Activated CD8-positive, alpha-beta memory T cell treated with anti-CD3 and anti-CD28 coated beads, Interleukin-2, amount 10 ng/mL, durations not matched to agents 7 days and 5 days (primary cell): Measurements from ENCODE around the gene ANKS3. TPM values are rescaled to one million over a fixed set of nuclear protein-coding genes. Genes with fewer than 3 reads are reported as not detected.

Source experiments
- ATAC-seq: fragments of 150-1000 bp; cut with Tn5 transposase; one replicate; pipeline ENCODE4 v1.10.0; 2021; ENCODE audit warnings: moderate library complexity
- CTCF ChIA-PET: fragments of 350-600 bp; sonication (Branson Sonifier 250); formaldehyde crosslinking; loops from one replicate; lab custom pipeline; 2021; ENCODE audit warnings: antibody characterized with exemption; lab: Charles Lee
- DNase-seq: peaks from one replicate; pipeline ENCODE4 v3.0.0-alpha.2; 2020
- H3K27ac Mint-ChIP-seq: one replicate; pipeline ENCODE4 v1.8.0; 2021; ENCODE audit warnings: mild to moderate bottlenecking, mixed read lengths
- H3K27me3 Mint-ChIP-seq: one replicate; pipeline ENCODE4 v1.8.0; 2021; ENCODE audit warnings: mixed read lengths
- H3K36me3 Mint-ChIP-seq: one replicate; pipeline ENCODE4 v1.8.0; 2021; ENCODE audit warnings: mild to moderate bottlenecking, mixed read lengths
- H3K4me1 Mint-ChIP-seq: one replicate; pipeline ENCODE4 v1.8.0; 2021; ENCODE audit warnings: mixed read lengths
- H3K4me3 Mint-ChIP-seq: one replicate; pipeline ENCODE4 v1.8.0; 2021; ENCODE audit warnings: mild to moderate bottlenecking, moderate library complexity, mixed read lengths
- H3K9me3 Mint-ChIP-seq: one replicate; pipeline ENCODE4 v1.8.0; 2022; ENCODE audit warnings: low read depth, mixed read lengths
- total RNA-seq, 2 experiments: library from RNA; stranded (reverse); gene quantifications; one replicate each; pipeline ENCODE4 v1.2.3, GENCODE V29; 2021

ANKS3 gene
- total RNA-seq, result 10 to 100 TPM; 16.2 to 17.1 TPM

- H3K9me3 Mint-ChIP-seq, result no peaks in the 10 kb centered on the region
- peak; percentile 85 for ATAC-seq
- CTCF ChIA-PET, result interaction anchor here (0.9 to 2.7 kb wide), 14 partner anchors 14 to 463 kb away, joined by 3 to 10 read pairs (median 3); partner anchors contain the start of genes MGRN1 and UBALD1
- peaks cover 3% of the 10 kb centered on the region for H3K36me3 Mint-ChIP-seq
- peak within 1 kb of the TSS; percentile 85 for H3K4me3 Mint-ChIP-seq
- H3K27me3 Mint-ChIP-seq, result no peaks in the 10 kb centered on the region
- H3K4me1 Mint-ChIP-seq, result peaks cover 22% of the 10 kb centered on the region
- peak; percentile 88 for DNase-seq
- peak within 1 kb of the TSS; percentile 86 for H3K27ac Mint-ChIP-seq
These were observed at the start of gene ANKS3, which contains the start of gene DNAAF8 for GRCh38 chr16:4734063-4734729. Gene ANKS3, minus strand, starts transcription at chr16:4734271. Its CDS starts 4,122 bp downstream, at chr16:4730149. Gene DNAAF8, plus strand, starts transcription at chr16:4734537. Its CDS starts 1,978 bp downstream, at chr16:4736515.

- Mint-ChIP-seq H3K27ac (no peak overlapping the region), H3K4me1 (no peaks in the 10 kb centered on the region), H3K9me3 (no peaks in the 10 kb centered on the region), H3K4me3 (no peak overlapping the region), H3K36me3 (no peaks in the 10 kb centered on the region), H3K27me3 (no peaks in the 10 kb centered on the region)
- ATAC-seq (no peak), DNase-seq (no peak)
- CTCF ChIA-PET, result no interaction called here
These were observed 49.3 kb upstream of the ANKS3 start for GRCh38 chr16:4783251-4783950.

GRCh38 chr16:4780235-4780634 lies 46.2 kb upstream of the ANKS3 start:
- ATAC-seq, result no peak
- Mint-ChIP-seq H3K4me1 (no peaks in the 10 kb centered on the region), H3K4me3 (no peak overlapping the region), H3K27ac (no peak overlapping the region), H3K9me3 (no peaks in the 10 kb centered on the region), H3K36me3 (no peaks in the 10 kb centered on the region), H3K27me3 (no peaks in the 10 kb centered on the region)
- DNase-seq, result no peak
- CTCF ChIA-PET, result no interaction called here

- DNase-seq (no peak), ATAC-seq (no peak)
- Mint-ChIP-seq H3K27me3 (no peaks in the 10 kb centered on the region), H3K27ac (no peak overlapping the region), H3K9me3 (no peaks in the 10 kb centered on the region), H3K4me1 (no peaks in the 10 kb centered on the region), H3K4me3 (no peak overlapping the region), H3K36me3 (no peaks in the 10 kb centered on the region)
- CTCF ChIA-PET, result no interaction called here
These were observed 44.0 kb upstream of the ANKS3 start for GRCh38 chr16:4778050-4778392.

- CTCF ChIA-PET, result no interaction called here
- H3K27me3 Mint-ChIP-seq, result no peaks in the 10 kb centered on the region
These were observed 43.4 kb upstream of the ANKS3 start for GRCh38 chr16:4777339-4778049.

GRCh38 chr16:4776141-4776705 lies 42.2 kb upstream of the ANKS3 start:
- Mint-ChIP-seq H3K4me3 (no peak overlapping the region), H3K27me3 (no peaks in the 10 kb centered on the region), H3K27ac (no peak overlapping the region), H3K36me3 (no peaks in the 10 kb centered on the region), H3K4me1 (no peaks in the 10 kb centered on the region), H3K9me3 (no peaks in the 10 kb centered on the region)
- CTCF ChIA-PET, result interaction anchor here (0.9 kb wide), 1 partner anchor 42 kb away, joined by 3 read pairs; the partner anchor contains the start of genes ANKS3 and DNAAF8
- ATAC-seq, result no peak
- DNase-seq, result no peak

More at GRCh38 chr16:4777339-4778049, 43.4 kb upstream of the ANKS3 start:
- H3K9me3 Mint-ChIP-seq, result no peaks in the 10 kb centered on the region
- DNase-seq (no peak), ATAC-seq (no peak)
- H3K4me1 Mint-ChIP-seq, result no peaks in the 10 kb centered on the region
- no peak overlapping the region for H3K27ac Mint-ChIP-seq
- no peak overlapping the region for H3K4me3 Mint-ChIP-seq
- H3K36me3 Mint-ChIP-seq, result no peaks in the 10 kb centered on the region

GRCh38 chr16:4775005-4775404 lies 40.9 kb upstream of the ANKS3 start:
- CTCF ChIA-PET, result no interaction called here
- Mint-ChIP-seq H3K4me3 (no peak overlapping the region), H3K4me1 (no peaks in the 10 kb centered on the region), H3K9me3 (no peaks in the 10 kb centered on the region), H3K36me3 (no peaks in the 10 kb centered on the region), H3K27ac (no peak overlapping the region), H3K27me3 (no peaks in the 10 kb centered on the region)
- ATAC-seq, result no peak
- DNase-seq, result no peak

GRCh38 chr16:4772351-4772750 lies 38.3 kb upstream of the ANKS3 start:
- Mint-ChIP-seq H3K36me3 (no peaks in the 10 kb centered on the region), H3K27ac (no peak overlapping the region), H3K27me3 (no peaks in the 10 kb centered on the region), H3K9me3 (no peaks in the 10 kb centered on the region), H3K4me3 (no peak overlapping the region), H3K4me1 (peaks cover 11% of the 10 kb centered on the region)
- CTCF ChIA-PET, result no interaction called here
- DNase-seq, result no peak
- ATAC-seq, result no peak

- no peaks in the 10 kb centered on the region for H3K36me3 Mint-ChIP-seq
- H3K4me1 Mint-ChIP-seq, result peaks cover 14% of the 10 kb centered on the region
- H3K27me3 Mint-ChIP-seq, result no peaks in the 10 kb centered on the region
- no peak for DNase-seq
- no peak overlapping the region for H3K4me3 Mint-ChIP-seq
- H3K27ac Mint-ChIP-seq, result no peak overlapping the region
- no peak for ATAC-seq
- H3K9me3 Mint-ChIP-seq, result no peaks in the 10 kb centered on the region
- CTCF ChIA-PET, result no interaction called here
These were observed 37.6 kb upstream of the ANKS3 start for GRCh38 chr16:4771646-4772045.

GRCh38 chr16:4769306-4769638 lies 35.2 kb upstream of the ANKS3 start:
- H3K36me3 Mint-ChIP-seq, result no peaks in the 10 kb centered on the region
- ATAC-seq, result no peak
- CTCF ChIA-PET, result interaction anchor here (1.9 to 2.3 kb wide), 2 partner anchors 33 to 35 kb away, joined by 7 to 12 read pairs; partner anchors contain the start of genes ANKS3, DNAAF8 and ROGDI
- no peak for DNase-seq
- peak overlapping the region; percentile 82 for H3K4me3 Mint-ChIP-seq
- peaks cover 24% of the 10 kb centered on the region for H3K4me1 Mint-ChIP-seq
- no peaks in the 10 kb centered on the region for H3K9me3 Mint-ChIP-seq
- H3K27ac Mint-ChIP-seq, result no peak overlapping the region
- H3K27me3 Mint-ChIP-seq, result no peaks in the 10 kb centered on the region

- CTCF ChIA-PET, result interaction anchor here (1.9 to 2.3 kb wide), 2 partner anchors 33 to 34 kb away, joined by 7 to 12 read pairs; partner anchors contain the start of genes ANKS3, DNAAF8 and ROGDI
- peak overlapping the region; percentile 82 for H3K4me3 Mint-ChIP-seq
- peak; percentile 81 for ATAC-seq
- H3K9me3 Mint-ChIP-seq, result no peaks in the 10 kb centered on the region
- H3K27ac Mint-ChIP-seq, result peak overlapping the region; percentile 85
- H3K36me3 Mint-ChIP-seq, result peaks cover 2% of the 10 kb centered on the region
- H3K4me1 Mint-ChIP-seq, result peaks cover 24% of the 10 kb centered on the region
- no peaks in the 10 kb centered on the region for H3K27me3 Mint-ChIP-seq
- peak; percentile 93 for DNase-seq
These were observed 34.7 kb upstream of the ANKS3 start for GRCh38 chr16:4768549-4769305.

- H3K27ac Mint-ChIP-seq, result peak overlapping the region; percentile 85
- DNase-seq (no peak), ATAC-seq (no peak)
- H3K4me3 Mint-ChIP-seq, result peak overlapping the region; percentile 82
- peaks cover 24% of the 10 kb centered on the region for H3K4me1 Mint-ChIP-seq
- peaks cover 2% of the 10 kb centered on the region for H3K36me3 Mint-ChIP-seq
- H3K9me3 Mint-ChIP-seq, result no peaks in the 10 kb centered on the region
- no peaks in the 10 kb centered on the region for H3K27me3 Mint-ChIP-seq
- CTCF ChIA-PET, result interaction anchor here (1.9 to 2.3 kb wide), 2 partner anchors 33 to 34 kb away, joined by 7 to 12 read pairs; partner anchors contain the start of genes ANKS3, DNAAF8 and ROGDI
These were observed 33.9 kb upstream of the ANKS3 start for GRCh38 chr16:4767872-4768548.
